ENCODE results near the gene CCK. TPM values are rescaled to one million over a fixed set of nuclear protein-coding genes. Genes with fewer than 3 reads are reported as not detected.

The CCK gene
- total RNA-seq, 1 donor from 2014 or later: 1.1 TPM

GRCh38 chr3:42271786-42272185 is 5.8 kb upstream of the CCK start:
- Histone ChIP-seq H3K9me3 (ENCODE audit: low read depth) (no peaks in the 10 kb centered on the region), H3K4me1 (no peaks in the 10 kb centered on the region), H3K4me3 (no peak overlapping the region), H2AFZ (replicated peaks) (no peak overlapping the region), H3K27me3 (no peaks in the 10 kb centered on the region), H3K79me2 (ENCODE audit: low read depth) (no peaks in the 10 kb centered on the region), H3K4me2 (no peak overlapping the region), H3K27ac (no peak overlapping the region), H3F3A (ENCODE audit: low read depth) (no peaks in the 10 kb centered on the region), H3K36me3 (no peaks in the 10 kb centered on the region), H4K20me1 (ENCODE audit: low read depth) (no peaks in the 10 kb centered on the region), H3K9ac (no peak overlapping the region)
- H3K27ac Mint-ChIP-seq: no peak overlapping the region
- no peaks in the 10 kb centered on the region for H3K36me3 Mint-ChIP-seq
- peaks cover 16% of the 10 kb centered on the region for H3K9me3 Mint-ChIP-seq
- TF ChIP-seq EZH2phosphoT487 (IDR thresholded peaks at IDR 0.05) (no peak), CTCF (IDR thresholded peaks at IDR 0.05) (no peak), EZH2 (IDR thresholded peaks at IDR 0.05) (no peak)
- no peak overlapping the region for H3K4me3 Mint-ChIP-seq
- H3K4me1 Mint-ChIP-seq: no peaks in the 10 kb centered on the region
- no peak for DNase-seq (ENCODE audit: low spot score)
- peaks cover 20% of the 10 kb centered on the region for H3K27me3 Mint-ChIP-seq (ENCODE audit: insufficient read depth, low read depth)

GRCh38 chr3:42270561-42270960 is 4.6 kb upstream of the CCK start:
- H3K27me3 Mint-ChIP-seq (ENCODE audit: insufficient read depth, low read depth): peaks cover 25% of the 10 kb centered on the region
- no peaks in the 10 kb centered on the region for H3K4me1 Mint-ChIP-seq
- no peak overlapping the region for H3K9ac ChIP-seq
- H3K4me3 ChIP-seq: no peak overlapping the region
- H2AFZ ChIP-seq (replicated peaks): no peak overlapping the region
- no peak overlapping the region for H3K4me3 Mint-ChIP-seq
- no peak overlapping the region for H3K4me2 ChIP-seq
- DNase-seq (ENCODE audit: low spot score): no peak
- H3K9me3 Mint-ChIP-seq: peaks cover 16% of the 10 kb centered on the region
- no peaks in the 10 kb centered on the region for H3K79me2 ChIP-seq (ENCODE audit: low read depth)
- H3K9me3 ChIP-seq (ENCODE audit: low read depth): no peaks in the 10 kb centered on the region
- no peaks in the 10 kb centered on the region for H3K4me1 ChIP-seq
- H3K36me3 ChIP-seq: no peaks in the 10 kb centered on the region
- peaks cover 4% of the 10 kb centered on the region for H3K27me3 ChIP-seq
- no peaks in the 10 kb centered on the region for H3F3A ChIP-seq (ENCODE audit: low read depth)
- no peak for TF ChIP-seq EZH2 (IDR thresholded peaks at IDR 0.05)
- H3K36me3 Mint-ChIP-seq: no peaks in the 10 kb centered on the region
- H3K27ac ChIP-seq: no peak overlapping the region
- H3K27ac Mint-ChIP-seq: no peak overlapping the region
- no peaks in the 10 kb centered on the region for H4K20me1 ChIP-seq (ENCODE audit: low read depth)

GRCh38 chr3:42269647-42270046 is 3.7 kb upstream of the CCK start:
- Mint-ChIP-seq H3K4me3 (no peak overlapping the region), H3K36me3 (no peaks in the 10 kb centered on the region), H3K27me3 (ENCODE audit: insufficient read depth, low read depth) (peaks cover 29% of the 10 kb centered on the region), H3K27ac (no peak overlapping the region), H3K9me3 (peaks cover 13% of the 10 kb centered on the region), H3K4me1 (no peaks in the 10 kb centered on the region)
- Histone ChIP-seq H3K9me3 (ENCODE audit: low read depth) (no peaks in the 10 kb centered on the region), H3K27me3 (peaks cover 13% of the 10 kb centered on the region), H3F3A (ENCODE audit: low read depth) (no peaks in the 10 kb centered on the region), H3K4me1 (no peaks in the 10 kb centered on the region), H3K36me3 (no peaks in the 10 kb centered on the region), H3K4me3 (no peak overlapping the region), H4K20me1 (ENCODE audit: low read depth) (no peaks in the 10 kb centered on the region), H3K79me2 (ENCODE audit: low read depth) (no peaks in the 10 kb centered on the region), H3K9ac (no peak overlapping the region), H3K27ac (no peak overlapping the region), H2AFZ (replicated peaks) (no peak overlapping the region), H3K4me2 (no peak overlapping the region)
- DNase-seq (ENCODE audit: low spot score): no peak
- TF ChIP-seq EZH2phosphoT487 (IDR thresholded peaks at IDR 0.05) (no peak), EZH2 (IDR thresholded peaks at IDR 0.05) (no peak), CTCF (IDR thresholded peaks at IDR 0.05) (no peak)

- Histone ChIP-seq H3K9ac (no peak overlapping the region), H3K4me1 (peaks cover 11% of the 10 kb centered on the region), H3K27me3 (peaks cover 31% of the 10 kb centered on the region), H3K4me3 (no peak overlapping the region), H3K79me2 (ENCODE audit: low read depth) (no peaks in the 10 kb centered on the region), H3F3A (ENCODE audit: low read depth) (peaks cover 9% of the 10 kb centered on the region), H3K36me3 (no peaks in the 10 kb centered on the region), H4K20me1 (ENCODE audit: low read depth) (peaks cover 2% of the 10 kb centered on the region), H3K4me2 (no peak overlapping the region), H2AFZ (replicated peaks) (no peak overlapping the region), H3K9me3 (ENCODE audit: low read depth) (no peaks in the 10 kb centered on the region), H3K27ac (no peak overlapping the region)
- no peak for DNase-seq (ENCODE audit: low spot score)
- TF ChIP-seq EZH2 (IDR thresholded peaks at IDR 0.05): no peak
- no peak for TF ChIP-seq CTCF (IDR thresholded peaks at IDR 0.05)
- no peak for TF ChIP-seq EZH2phosphoT487 (IDR thresholded peaks at IDR 0.05)
- no peaks in the 10 kb centered on the region for H3K36me3 Mint-ChIP-seq
- H3K4me1 Mint-ChIP-seq: peaks cover 8% of the 10 kb centered on the region
- H3K27ac Mint-ChIP-seq: no peak overlapping the region
- H3K4me3 Mint-ChIP-seq: peak overlapping the region; percentile 24
- peaks cover 16% of the 10 kb centered on the region for H3K9me3 Mint-ChIP-seq
- peaks cover 41% of the 10 kb centered on the region for H3K27me3 Mint-ChIP-seq (ENCODE audit: insufficient read depth, low read depth)
Measured at GRCh38 chr3:42267878-42268277, 1.9 kb upstream of the CCK start.

Data from neural progenitor cell (in vitro differentiated cells).